Embryonic facial prominence (tissue), 1 donor: ENCODE results near the gene CAND1.
A peak's percentile ranks its signal among the peaks of the same experiment; 100 is the strongest.

Experiments
- DNase-seq: peaks from one replicate; pipeline ENCODE4 v3.0.0-alpha.2; 2016; ENCODE audit errors: extremely low spot score

CAND1 gene

DNA sequence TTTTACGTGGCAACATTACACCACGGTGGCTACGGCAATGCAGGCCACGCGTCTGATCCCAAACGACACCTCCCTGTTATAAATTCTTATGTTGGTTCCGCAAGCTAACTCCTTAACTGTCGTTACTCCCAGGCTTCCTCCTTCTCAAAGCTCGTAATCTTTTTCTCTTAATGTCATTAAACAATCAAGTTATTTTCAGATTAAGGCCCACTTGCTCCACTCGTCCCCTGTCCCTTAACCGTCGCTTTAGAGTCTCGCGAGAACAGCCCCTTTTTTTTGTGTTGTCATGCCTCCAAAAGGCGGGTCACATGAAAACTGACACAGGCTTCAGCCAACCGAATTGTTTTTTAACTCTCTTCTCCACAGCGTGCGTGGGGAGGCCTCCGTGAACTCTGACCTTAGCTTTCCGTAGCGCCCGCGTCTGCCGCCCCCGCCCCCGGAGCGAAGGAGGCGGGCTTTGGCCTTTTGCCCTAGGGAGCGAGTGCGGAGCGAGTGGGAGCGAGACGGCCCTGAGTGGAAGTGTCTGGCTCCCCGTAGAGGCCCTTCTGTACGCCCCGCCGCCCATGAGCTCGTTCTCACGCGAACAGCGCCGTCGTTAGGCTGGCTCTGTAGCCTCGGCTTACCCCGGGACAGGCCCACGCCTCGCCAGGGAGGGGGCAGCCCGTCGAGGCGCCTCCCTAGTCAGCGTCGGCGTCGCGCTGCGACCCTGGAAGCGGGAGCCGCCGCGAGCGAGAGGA lies at the start of gene CAND1:
TSS of gene CAND1 (plus strand) at position 463 of the 737 bp plus-strand sequence. CDS start 360 bp downstream, outside the sequence.
- DNase-seq = peak; percentile 98

DNA sequence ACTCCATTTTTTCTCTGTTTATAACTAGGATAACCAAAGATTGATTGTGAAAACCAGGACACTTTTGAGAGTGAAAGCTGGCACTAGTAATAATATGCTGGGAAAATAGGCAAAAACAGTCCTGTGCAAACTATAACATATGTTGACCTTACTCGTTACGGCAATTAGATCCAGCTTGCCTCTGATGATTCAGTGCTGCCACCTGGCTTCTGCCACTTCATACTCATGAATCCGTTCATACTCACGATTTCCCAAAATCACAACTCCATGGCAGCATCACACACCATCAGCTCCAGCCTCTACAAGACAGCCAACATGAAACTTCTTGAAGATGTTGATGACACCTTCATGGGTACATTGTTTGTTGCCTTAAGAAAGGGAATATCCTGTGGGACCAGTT lies 49.1 kb upstream of the CAND1 start:
- no peak for DNase-seq

DNA sequence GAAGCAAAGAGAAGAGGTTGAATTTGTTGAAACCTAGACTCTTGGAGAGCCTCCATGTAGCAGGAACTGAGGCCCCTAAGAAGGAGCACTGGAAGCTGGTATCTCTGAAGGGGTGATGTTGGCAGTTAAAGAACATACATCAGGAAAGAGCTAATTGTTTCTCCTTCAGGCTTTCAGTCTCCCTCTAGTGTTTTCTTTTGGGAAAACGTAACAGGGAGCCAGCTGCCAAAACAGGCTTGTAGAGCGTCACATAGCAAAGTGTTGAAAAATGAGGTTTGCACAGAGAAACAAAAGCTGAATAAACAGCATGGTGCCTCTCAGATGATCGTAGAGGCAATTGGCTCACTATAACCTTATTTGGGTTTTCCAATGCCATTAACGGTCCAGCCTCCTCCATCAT lies 46.9 kb upstream of the CAND1 start:
- no peak for DNase-seq

DNA sequence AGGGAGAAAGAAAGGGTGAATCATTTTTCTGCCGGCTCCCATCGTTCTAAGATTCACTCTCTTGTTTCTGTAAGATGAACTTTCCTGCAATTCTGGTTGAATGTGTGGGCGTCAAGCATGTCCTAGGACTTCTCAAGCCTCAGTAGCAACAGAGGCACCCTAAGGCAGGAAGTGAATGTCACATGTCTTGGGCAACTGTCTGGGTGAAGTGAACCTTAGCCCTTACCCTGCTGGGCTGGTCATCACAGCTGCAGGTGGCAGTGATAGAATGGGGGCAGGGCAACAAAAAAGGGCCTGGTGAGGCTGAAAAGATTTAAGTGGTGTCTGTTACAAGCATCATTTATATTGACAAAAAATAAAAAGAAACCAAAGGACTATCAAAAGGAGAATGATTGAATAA lies 45.9 kb upstream of the CAND1 start:
- no peak for DNase-seq

DNA sequence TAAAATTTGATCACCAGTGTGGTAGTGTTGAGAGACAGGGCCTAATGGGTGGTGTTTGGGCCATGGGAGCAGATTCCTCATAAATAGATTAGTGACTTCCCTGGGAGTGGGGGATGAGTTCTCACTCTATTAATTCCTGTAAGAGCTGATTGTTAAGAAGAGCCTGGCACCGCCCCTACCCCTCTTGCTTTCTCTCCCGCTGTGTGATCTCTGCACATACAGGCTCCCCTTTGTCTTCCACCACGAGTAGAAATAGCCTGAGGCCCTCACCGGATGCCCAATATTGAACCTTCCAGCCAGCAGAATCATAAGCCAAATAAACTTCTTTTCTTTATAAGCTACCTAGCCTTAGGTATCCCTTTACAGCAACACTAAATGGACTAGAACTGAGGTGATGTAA lies 31.9 kb upstream of the CAND1 start:
- no peak for DNase-seq

DNA sequence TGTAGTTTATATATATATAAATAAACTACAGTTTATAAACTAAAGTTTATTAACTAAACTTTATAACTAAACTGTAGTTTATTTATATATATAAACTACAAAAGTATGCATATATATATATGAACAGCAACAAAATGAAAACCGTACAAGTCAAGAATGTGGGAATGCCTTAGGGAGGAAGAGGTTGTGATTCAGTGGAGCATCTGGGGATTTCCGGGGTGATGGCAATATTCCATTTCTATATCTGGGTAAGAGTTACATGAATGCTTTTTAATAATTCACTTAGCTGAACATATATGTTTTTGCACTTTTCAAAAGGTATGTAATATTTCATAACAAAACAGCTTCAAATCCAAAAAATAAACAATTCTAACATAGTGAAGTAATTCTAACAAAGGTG lies 30.1 kb upstream of the CAND1 start:
- DNase-seq = no peak

DNA sequence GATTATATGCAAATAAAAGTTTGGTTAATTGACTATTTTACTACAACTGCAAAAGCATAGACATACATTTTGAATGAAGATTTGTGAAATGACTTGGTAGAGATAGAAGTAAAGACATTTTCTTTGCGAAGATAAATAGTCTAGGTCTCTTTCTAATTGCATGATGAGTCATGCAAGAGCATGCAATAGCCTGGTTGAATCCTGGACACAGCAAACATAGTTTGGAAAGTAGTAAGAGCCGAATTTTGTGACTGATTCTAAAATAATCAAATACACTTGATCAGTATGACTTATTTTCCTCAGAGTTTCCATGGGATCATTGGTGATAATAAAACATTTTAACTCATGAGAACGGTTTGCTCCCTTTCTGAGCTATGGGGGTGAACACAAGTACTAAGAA lies 27.7 kb upstream of the CAND1 start:
- DNase-seq = no peak

DNA sequence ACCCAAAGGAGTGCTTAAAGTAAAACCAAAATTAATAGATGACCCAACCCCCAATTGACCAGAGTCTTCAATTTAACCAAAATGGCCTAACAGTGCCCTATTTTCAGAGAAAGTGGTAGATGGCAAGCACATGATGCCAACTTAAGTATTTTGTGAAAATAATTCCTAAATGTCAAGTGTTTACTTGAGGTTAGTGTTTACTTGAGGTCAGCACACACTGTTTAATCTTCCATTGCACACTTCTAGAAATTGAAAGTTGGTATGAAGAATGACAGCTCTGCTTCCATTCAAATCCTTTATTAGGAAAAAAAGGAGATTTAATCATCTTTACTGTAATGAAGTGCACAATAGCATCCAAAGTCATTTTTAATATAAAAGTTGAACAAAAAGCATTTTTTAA lies 25.9 kb upstream of the CAND1 start:
- DNase-seq = no peak

DNA sequence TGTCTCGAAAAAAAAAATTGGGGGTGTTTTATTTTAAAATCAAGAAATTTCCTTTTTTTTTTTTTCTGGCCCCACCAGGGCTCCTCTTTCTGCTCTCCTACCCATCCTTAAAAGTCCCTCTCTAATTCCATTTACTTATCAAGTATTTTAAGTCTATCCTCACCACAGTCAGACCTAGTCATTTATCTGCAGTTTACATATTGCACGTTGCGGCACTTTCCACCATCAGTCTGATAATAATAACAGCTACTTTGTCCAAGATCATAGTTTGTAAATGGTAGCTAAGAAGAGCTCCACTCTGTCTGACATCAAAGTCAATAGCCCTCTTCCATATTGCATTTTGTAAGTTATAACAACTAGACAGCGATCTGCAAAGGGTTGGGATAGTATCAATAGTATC lies 23.6 kb upstream of the CAND1 start:
- no peak for DNase-seq

DNA sequence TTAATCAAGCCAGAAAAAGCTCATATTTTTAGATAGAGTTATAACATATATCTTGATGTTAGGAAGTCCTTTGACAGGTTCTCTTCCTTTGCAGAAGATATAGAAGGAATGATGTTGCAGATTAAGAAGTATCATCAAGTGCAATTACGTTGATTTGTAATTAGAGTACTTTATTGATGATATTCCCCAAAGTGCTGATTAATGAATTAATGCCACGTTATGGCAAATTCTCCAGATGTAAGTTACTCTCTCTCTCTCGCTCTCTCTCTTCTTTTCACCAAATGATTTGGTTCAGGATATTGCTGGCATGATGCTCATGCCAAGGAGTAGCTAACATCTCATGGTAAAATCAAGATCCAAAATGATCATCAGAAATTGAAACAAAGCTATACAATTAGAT lies 18.1 kb upstream of the CAND1 start:
- DNase-seq = no peak

DNA sequence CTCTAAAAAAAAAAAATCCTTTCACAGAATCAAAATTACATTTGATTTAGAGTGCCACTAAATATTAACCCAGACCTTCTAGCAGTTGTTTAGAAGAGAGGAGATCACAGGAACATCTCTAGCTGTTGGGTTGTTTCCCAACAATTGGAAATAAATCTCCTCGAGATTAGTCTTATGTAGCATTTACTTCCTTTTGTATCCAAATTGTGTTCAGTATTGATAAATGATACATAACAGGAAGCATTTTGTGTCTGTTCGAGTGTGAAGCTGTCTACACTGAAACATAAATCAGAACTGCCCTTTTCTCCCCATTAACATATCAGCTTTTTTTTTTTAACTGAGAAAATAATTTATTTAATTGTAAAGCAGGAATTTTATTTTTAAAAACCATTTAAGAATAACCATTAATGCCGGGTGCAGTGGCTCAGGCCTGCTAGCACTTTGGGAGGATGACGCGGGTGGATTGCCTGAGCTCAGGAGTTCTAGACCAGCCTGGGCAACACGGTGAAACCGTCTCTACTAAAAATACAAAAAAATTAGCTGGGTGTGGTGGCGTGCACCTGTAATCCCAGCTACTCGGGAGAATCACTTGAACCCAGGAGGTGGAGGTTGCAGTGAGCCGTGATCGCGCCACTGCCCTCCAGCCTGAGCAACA lies 14.7 kb upstream of the CAND1 start:
- no peak for DNase-seq

DNA sequence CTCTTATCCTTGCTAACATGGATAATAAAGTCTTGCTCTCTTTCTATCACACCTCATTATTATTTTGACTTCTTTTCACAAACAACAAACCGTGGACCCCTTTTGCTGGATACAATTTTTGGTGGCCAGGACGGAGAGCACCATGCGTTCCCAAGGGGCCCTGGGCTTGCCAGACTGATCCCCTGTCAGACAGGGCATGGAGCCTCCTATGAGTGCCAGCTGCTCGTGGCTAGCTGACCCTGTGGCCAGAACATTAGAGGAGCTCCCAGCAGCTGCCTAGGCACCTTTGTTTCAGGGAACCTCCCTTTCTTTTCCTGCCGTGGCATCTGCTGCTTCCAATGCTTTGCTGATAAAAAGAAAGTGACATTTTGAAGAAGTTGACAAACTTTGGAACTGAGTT lies 12.5 kb upstream of the CAND1 start:
- no peak for DNase-seq

DNA sequence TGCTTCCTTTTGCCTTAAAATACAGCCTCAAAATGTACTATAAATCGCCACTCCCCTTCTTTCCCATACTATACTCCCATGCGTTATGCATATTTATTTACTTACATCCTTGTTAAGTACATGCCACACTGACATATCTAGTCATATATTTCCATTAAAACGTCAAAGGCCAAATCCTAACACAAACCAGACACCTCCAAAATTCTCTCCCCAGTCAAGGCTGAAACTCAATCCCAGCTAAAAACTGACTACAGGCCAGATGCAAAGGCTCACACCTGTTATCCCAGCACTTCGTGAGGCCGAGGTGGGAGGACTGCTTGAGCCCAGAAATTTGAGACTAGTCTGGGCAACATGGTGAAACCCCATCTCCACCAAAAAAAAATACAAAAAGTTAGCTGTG lies 5.7 kb upstream of the CAND1 start:
- DNase-seq = no peak

DNA sequence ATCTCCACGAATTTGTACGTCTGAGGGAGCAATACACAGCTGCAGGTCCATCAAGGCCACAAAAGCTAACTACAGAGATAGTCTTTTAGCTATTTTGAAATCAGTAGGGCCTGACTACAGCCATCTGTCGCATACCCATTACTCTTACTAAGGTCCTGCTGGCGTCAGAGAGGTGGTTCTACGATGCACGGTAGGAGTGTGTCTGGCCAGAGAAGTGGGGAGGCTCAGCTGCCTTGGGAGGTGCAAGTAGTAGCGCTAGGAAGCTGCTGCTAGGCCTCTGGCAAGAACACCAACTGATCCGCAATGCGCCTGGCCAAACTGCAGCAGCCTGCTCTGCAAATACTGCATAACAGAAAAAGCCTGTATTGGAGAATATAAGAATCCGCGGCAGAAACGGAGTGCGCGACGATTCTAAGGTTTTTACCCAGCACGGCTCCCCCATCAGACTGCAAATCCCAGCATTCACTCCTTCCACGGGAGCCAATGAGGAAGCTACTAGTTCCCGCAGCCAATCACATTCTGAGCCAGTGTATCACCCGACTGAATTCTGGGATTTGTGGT lies 743 bp upstream of the CAND1 start:
- DNase-seq = peak; percentile 98

DNA sequence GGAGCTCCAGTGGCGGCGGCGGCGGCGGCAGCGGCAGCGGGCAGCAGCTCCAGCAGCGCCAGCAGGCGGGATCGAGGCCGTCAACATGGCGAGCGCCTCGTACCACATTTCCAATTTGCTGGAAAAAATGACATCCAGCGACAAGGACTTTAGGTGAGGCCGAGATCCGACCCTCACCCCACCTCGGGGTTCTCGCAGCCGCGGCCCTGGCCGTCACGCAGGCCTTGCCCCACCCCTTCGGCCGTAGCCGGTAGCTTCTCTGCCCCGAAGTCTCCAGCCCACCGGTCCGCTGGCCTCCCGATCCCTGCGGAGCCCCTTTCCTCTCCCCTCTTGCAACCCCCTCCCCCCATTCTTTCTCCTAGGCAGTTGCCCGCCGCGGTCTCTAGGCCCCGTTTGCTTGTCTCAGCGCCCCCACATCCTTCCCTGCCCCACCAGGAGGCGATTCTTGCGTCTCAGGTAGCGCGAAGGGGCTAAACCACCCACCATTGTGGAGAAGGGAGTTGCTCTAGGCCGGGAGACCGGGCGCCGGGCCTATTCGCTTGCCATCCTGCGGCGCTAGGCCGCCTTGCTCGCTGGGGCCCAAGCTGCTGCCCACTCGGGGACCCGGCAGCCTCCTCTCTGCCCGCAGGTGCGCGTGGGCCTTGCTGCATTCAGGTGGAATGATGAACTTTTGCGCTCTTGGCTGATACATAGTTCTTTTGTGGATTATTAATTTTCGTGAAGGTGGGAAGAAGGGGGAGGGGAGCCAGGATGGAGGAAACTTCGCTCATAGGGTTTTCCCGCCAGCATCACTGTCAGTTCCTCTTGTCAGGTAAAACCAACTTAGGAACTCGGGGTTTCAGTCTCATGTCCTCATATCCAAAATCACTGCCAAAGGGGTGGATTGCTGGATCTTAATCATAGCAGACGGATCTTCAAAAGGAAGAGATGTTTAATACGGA lies 745 bp downstream of the CAND1 start:
- peak; percentile 51 for DNase-seq

DNA sequence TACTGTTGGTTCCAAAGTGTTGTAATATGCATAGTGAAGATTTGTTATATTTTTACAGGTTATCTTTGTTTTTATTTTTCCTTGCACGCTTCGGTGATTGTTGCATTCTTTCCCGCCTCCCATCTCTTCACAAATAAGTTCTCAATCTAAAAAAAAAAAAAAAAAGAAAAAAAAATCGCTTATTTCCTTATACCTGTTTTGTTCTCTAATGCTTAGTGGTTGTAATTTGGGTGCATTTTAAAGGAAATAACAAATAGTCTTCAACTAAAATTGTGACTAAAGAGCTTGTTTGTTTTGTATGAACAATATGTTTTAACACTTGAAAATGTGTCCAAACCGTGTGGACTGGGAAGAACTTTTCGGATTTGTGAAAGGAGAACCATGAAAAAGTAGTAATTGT lies 1.5 kb downstream of the CAND1 start:
- DNase-seq = no peak

DNA sequence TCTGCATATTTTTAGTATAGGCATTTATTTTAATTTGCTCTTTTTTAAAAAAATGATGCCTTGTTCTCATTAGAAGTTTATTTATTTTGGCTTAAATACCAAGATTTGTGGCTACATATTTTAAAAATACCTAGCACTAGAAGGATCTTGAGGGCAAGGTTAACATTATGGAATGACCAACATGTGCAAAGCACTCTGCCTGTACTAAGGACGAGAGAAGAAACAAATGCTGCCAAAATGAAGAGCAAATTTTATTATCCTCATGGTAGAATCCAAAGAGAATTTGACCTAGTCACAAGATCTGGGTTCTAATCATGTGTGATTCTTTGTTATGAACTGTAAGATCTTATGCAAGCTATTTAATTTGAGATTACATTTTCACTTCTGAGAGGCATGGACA lies 2.8 kb downstream of the CAND1 start:
- no peak for DNase-seq

DNA sequence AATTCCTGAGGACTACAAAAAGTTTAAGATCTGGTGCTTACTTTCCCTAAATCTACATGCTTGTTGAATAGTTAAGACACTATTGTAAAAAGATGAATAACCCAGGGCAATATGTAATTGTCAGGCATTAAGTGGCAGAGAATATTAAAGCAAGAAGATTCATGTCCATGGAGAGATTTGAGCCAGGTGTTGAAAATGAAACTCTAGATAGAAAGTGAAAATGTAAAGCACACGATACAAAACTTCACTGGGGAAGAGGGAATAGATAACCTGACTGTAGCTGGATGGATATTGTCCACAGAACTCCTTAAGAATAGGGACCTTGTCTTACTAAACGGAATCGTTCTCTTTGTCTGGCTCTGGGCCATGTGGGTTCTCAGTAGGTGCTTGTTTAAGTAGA lies 5.0 kb downstream of the CAND1 start:
- no peak for DNase-seq

DNA sequence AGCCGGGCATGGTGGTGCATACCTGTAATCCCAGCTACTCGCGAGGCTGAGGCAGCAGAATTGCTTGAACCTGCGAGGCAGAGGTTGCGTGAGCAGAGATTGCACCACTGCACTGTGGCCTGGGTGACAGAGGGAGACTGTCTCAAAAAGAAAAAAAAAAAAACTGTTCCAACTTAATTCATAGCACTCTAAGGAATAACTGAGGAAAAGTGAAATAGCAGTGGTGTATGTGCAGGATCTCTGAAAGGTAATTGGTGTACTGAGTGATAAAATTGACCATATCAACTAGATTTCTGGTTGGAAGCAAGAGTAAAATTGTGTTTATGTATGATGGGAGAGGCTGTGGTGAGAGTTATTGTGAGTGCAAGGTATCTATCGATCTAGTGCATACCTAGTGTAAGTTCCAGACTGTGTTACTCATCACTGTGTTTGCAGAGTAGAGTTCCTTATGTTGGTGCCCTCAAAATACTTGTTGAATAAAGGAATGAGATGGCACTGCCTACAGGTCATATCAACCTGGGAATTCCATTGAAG lies 6.3 kb downstream of the CAND1 start:
- DNase-seq = no peak

DNA sequence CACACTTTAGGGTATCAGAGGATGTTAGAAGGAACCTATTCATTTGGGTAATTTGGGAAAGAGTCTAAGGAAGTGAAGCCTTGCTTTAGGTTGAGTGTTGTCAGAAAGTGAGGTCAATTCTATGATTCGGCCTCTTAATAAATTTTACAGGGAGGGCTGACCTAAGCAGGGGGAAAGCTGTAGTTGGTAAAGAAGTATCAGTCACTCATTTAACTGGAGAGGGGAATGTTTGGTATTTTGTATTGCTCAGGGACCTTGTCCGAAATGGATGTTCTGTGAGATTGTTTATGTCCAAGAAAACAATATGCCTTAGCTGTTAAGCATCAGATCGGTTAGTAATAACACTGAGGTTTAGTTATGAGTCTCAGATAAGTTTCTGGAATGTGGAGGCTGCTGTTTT lies 7.3 kb downstream of the CAND1 start:
- no peak for DNase-seq

DNA sequence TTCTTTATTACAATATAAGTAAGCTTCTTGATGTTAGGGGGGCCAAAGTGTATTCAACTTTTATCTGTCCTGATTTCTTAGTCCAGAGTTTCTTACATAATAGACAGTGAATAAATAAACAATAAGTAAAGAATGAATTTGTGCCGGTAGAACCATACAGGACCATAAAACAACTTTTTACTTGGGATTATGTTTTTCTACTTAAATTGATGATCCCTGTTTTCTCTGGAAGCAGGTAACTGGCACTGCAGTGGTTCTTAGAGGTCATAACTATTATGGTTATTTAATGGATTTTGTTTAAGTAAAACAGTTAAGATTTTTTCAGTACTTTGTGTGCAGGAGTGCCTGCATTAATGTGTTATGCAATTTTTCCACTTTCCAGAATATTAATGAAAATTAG lies 10.5 kb downstream of the CAND1 start:
- no peak for DNase-seq

DNA sequence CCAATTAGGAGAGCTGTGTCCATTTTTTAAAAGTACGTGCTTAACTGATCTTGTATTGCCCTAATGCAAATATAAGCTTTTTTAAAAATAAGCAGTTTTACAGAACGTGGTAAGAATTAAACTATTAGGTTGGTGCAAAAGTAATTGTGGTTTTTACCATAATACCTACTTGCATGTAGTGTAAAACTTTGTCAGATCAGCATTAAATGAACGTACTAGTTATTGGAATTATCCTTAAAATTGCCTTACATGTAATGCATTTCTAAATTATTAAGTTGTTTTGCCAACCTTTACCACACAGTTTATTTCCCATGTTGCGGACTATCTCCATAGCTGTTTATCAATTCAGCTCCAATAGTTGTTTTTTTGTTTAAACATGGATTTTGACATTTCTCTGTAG lies 10.9 kb downstream of the CAND1 start:
- DNase-seq = no peak
